ENCODE data around the gene BCL2L1.
"Not testable (repeated sequence)": the region's sequence is repeated elsewhere in the genome, so short reads cannot be mapped to it uniquely, and the experiment has no call there.

BCL2L1 gene

GRCh38 chr20:31674895-31675827 lies 47.5 kb downstream of the BCL2L1 start:
- DNase-seq (ENCODE audit: low read depth in 2 of 2): peak; percentile 39 to 61

- no peak for DNase-seq (ENCODE audit: low read depth in 2 of 2)
These were observed 48.7 kb downstream of the BCL2L1 start for GRCh38 chr20:31673943-31674463.

- no peak for DNase-seq (ENCODE audit: low read depth in 2 of 2)
These were observed 49.2 kb downstream of the BCL2L1 start for GRCh38 chr20:31673435-31673834.

- DNase-seq (ENCODE audit: low read depth in 2 of 2): no peak
These were observed 51.3 kb downstream of the BCL2L1 start for GRCh38 chr20:31671324-31671723.

GRCh38 chr20:31670371-31671228 lies 52.1 kb downstream of the BCL2L1 start:
- no peak for DNase-seq (ENCODE audit: low read depth in 2 of 2)

- DNase-seq (ENCODE audit: low read depth in 2 of 2): no peak
These were observed 52.8 kb downstream of the BCL2L1 start for GRCh38 chr20:31669876-31670275.

GRCh38 chr20:31668944-31669343 lies 53.7 kb downstream of the BCL2L1 start:
- DNase-seq (ENCODE audit: low read depth in 2 of 2): not testable (repeated sequence)

GRCh38 chr20:31667315-31668285 lies 55.1 kb downstream of the BCL2L1 start:
- DNase-seq (ENCODE audit: low read depth in 2 of 2): no peak

GRCh38 chr20:31666258-31667042 lies 56.2 kb downstream of the BCL2L1 start:
- no peak for DNase-seq (ENCODE audit: low read depth in 2 of 2)

GRCh38 chr20:31665753-31666152 lies 56.9 kb downstream of the BCL2L1 start:
- no peak for DNase-seq (ENCODE audit: low read depth in 2 of 2)

GRCh38 chr20:31664696-31665354 lies 57.8 kb downstream of the BCL2L1 start:
- no peak for DNase-seq (ENCODE audit: low read depth in 2 of 2)

- no peak for DNase-seq (ENCODE audit: low read depth in 2 of 2)
These were observed 58.6 kb downstream of the BCL2L1 start for GRCh38 chr20:31663838-31664695.

- DNase-seq (ENCODE audit: low read depth in 2 of 2): no peak
These were observed 59.2 kb downstream of the BCL2L1 start for GRCh38 chr20:31663524-31663837.

- no peak for DNase-seq (ENCODE audit: low read depth in 2 of 2)
These were observed 60.3 kb downstream of the BCL2L1 start for GRCh38 chr20:31662372-31662854.

GRCh38 chr20:31661625-31662371 lies 60.9 kb downstream of the BCL2L1 start:
- DNase-seq (ENCODE audit: low read depth in 2 of 2): peak; percentile 53 to 57

GRCh38 chr20:31654534-31654933 lies 68.1 kb downstream of the BCL2L1 start:
- no peak for DNase-seq (ENCODE audit: low read depth in 2 of 2)

GRCh38 chr20:31653561-31653960 lies 69.1 kb downstream of the BCL2L1 start:
- DNase-seq (ENCODE audit: low read depth in 2 of 2): no peak

- DNase-seq (ENCODE audit: low read depth in 2 of 2): no peak
These were observed 69.7 kb downstream of the BCL2L1 start for GRCh38 chr20:31652917-31653396.
